Naive B cell (primary cell): Measurements from ENCODE around the gene CADPS. TPM values are rescaled to one million over a fixed set of nuclear protein-coding genes. Genes with fewer than 3 reads are reported as not detected.

Source experiments
- ATAC-seq, 2 donors: fragments of 150-1000 bp; cut with Tn5 transposase; 2 replicates each; pipeline ENCODE4 v1.10.0; 2021; ENCODE audit warnings: low read depth in 2 of 2, mild to moderate bottlenecking in 2 of 2, moderate library complexity in 2 of 2
- DNase-seq: peaks from one replicate; pipeline ENCODE4 v3.0.0; 2022
- H3K27ac Mint-ChIP-seq, 6 donors: one replicate each; pipeline ENCODE4 v1.8.0; 2020 to 2022; ENCODE audit warnings: mild to moderate bottlenecking in 6 of 6, mixed read lengths in 6 of 6, moderate library complexity in 5 of 6, inconsistent platforms in 2 of 6
- H3K27me3 Mint-ChIP-seq, 3 donors: one replicate each; pipeline ENCODE4 v1.8.0; 2021 to 2022; ENCODE audit warnings: mixed read lengths in 3 of 3, mild to moderate bottlenecking in 1 of 3
- H3K36me3 Mint-ChIP-seq, 2 donors: one replicate each; pipeline ENCODE4 v1.8.0; 2020 to 2022; ENCODE audit warnings: mixed read lengths in 2 of 2, inconsistent platforms in 1 of 2, mild to moderate bottlenecking in 1 of 2
- H3K4me1 Mint-ChIP-seq, 3 donors: one replicate each; pipeline ENCODE4 v1.8.0; 2020 to 2022; ENCODE audit warnings: mixed read lengths in 3 of 3, inconsistent platforms in 1 of 3, mild to moderate bottlenecking in 1 of 3, moderate library complexity in 1 of 3
- H3K4me3 Mint-ChIP-seq, 8 donors: one replicate each; pipeline ENCODE4 v1.8.0; 2020 to 2022; ENCODE audit warnings: mild to moderate bottlenecking in 8 of 8, mixed read lengths in 8 of 8, moderate library complexity in 8 of 8, inconsistent platforms in 2 of 8
- H3K9me3 Mint-ChIP-seq, 7 donors: one replicate each; pipeline ENCODE4 v1.8.0; 2020 to 2022; ENCODE audit warnings: mixed read lengths in 7 of 7, mild to moderate bottlenecking in 5 of 7, inconsistent platforms in 2 of 7, moderate library complexity in 1 of 7
- polyA plus RNA-seq, 6 donors: library from polyadenylated mRNA; unstranded; fragments of 300-500 nt; fragmentation: Illumina TruSeq; gene quantifications; one replicate each; pipeline ENCODE4 v1.2.3, GENCODE V29; 2021; ENCODE audit warnings: low read depth in 6 of 6

The CADPS gene
- polyA plus RNA-seq, 6 donors from 2014 or later: not detected

GRCh38 chr3:62542185-62542584 is 333.0 kb downstream of the CADPS start:
- no peaks in the 10 kb centered on the region for H3K4me1 Mint-ChIP-seq
- DNase-seq (no peak), ATAC-seq (no peak)
- peaks cover 0 to 11% (median 0%) of the 10 kb centered on the region in 3 donors for H3K27me3 Mint-ChIP-seq
- H3K9me3 Mint-ChIP-seq: peaks cover 0 to 6% (median 2%) of the 10 kb centered on the region in 7 donors
- H3K4me3 Mint-ChIP-seq: no peak overlapping the region
- no peaks in the 10 kb centered on the region for H3K36me3 Mint-ChIP-seq
- H3K27ac Mint-ChIP-seq: no peak overlapping the region

GRCh38 chr3:62539762-62540161 is 335.5 kb downstream of the CADPS start:
- Mint-ChIP-seq H3K4me1 (no peaks in the 10 kb centered on the region), H3K9me3 (peaks cover 0 to 6% (median 2%) of the 10 kb centered on the region in 7 donors), H3K4me3 (no peak overlapping the region), H3K27me3 (peaks cover 0 to 10% (median 0%) of the 10 kb centered on the region in 3 donors), H3K36me3 (no peaks in the 10 kb centered on the region), H3K27ac (no peak overlapping the region)
- DNase-seq (no peak), ATAC-seq (no peak)

- Mint-ChIP-seq H3K27me3 (peaks cover 0 to 6% (median 0%) of the 10 kb centered on the region in 3 donors), H3K4me3 (no peak overlapping the region), H3K27ac (no peak overlapping the region), H3K36me3 (no peaks in the 10 kb centered on the region), H3K9me3 (peaks cover 0 to 5% (median 0%) of the 10 kb centered on the region in 7 donors), H3K4me1 (no peaks in the 10 kb centered on the region)
- DNase-seq (no peak), ATAC-seq (no peak)
Measured at GRCh38 chr3:62538691-62539356, 336.4 kb downstream of the CADPS start.

- Mint-ChIP-seq H3K27ac (no peak overlapping the region), H3K4me1 (no peaks in the 10 kb centered on the region), H3K36me3 (no peaks in the 10 kb centered on the region), H3K9me3 (peaks cover 0 to 5% (median 3%) of the 10 kb centered on the region in 7 donors), H3K27me3 (no peaks in the 10 kb centered on the region), H3K4me3 (no peak overlapping the region)
- no peak for DNase-seq
- ATAC-seq: no peak
Measured at GRCh38 chr3:62534326-62534725, 340.9 kb downstream of the CADPS start.

GRCh38 chr3:62532796-62533195 is 342.4 kb downstream of the CADPS start:
- Mint-ChIP-seq H3K27ac (no peak overlapping the region), H3K4me1 (no peaks in the 10 kb centered on the region), H3K36me3 (no peaks in the 10 kb centered on the region), H3K27me3 (no peaks in the 10 kb centered on the region), H3K9me3 (peaks cover 0 to 4% (median 0%) of the 10 kb centered on the region in 7 donors), H3K4me3 (no peak overlapping the region)
- DNase-seq: no peak
- no peak for ATAC-seq

- Mint-ChIP-seq H3K4me3 (peak overlapping the region in 1 of 8 donors; percentile 57), H3K36me3 (no peaks in the 10 kb centered on the region), H3K9me3 (peaks cover 0 to 4% (median 0%) of the 10 kb centered on the region in 7 donors), H3K27ac (no peak overlapping the region), H3K4me1 (no peaks in the 10 kb centered on the region), H3K27me3 (no peaks in the 10 kb centered on the region)
- ATAC-seq (no peak), DNase-seq (no peak)
Measured at GRCh38 chr3:62531981-62532380, 343.2 kb downstream of the CADPS start.

GRCh38 chr3:62531493-62531892 is 343.7 kb downstream of the CADPS start:
- Mint-ChIP-seq H3K27me3 (no peaks in the 10 kb centered on the region), H3K4me3 (no peak overlapping the region), H3K27ac (no peak overlapping the region), H3K36me3 (no peaks in the 10 kb centered on the region), H3K4me1 (no peaks in the 10 kb centered on the region), H3K9me3 (peaks cover 0 to 4% (median 0%) of the 10 kb centered on the region in 7 donors)
- no peak for ATAC-seq
- DNase-seq: no peak

- ATAC-seq: no peak
- no peaks in the 10 kb centered on the region for H3K36me3 Mint-ChIP-seq
- no peak overlapping the region for H3K27ac Mint-ChIP-seq
- no peak for DNase-seq
- no peaks in the 10 kb centered on the region for H3K4me1 Mint-ChIP-seq
- peaks cover 0 to 7% (median 5%) of the 10 kb centered on the region in 7 donors for H3K9me3 Mint-ChIP-seq
- H3K4me3 Mint-ChIP-seq: no peak overlapping the region
- no peaks in the 10 kb centered on the region for H3K27me3 Mint-ChIP-seq
Measured at GRCh38 chr3:62529230-62529629, 346.0 kb downstream of the CADPS start.

GRCh38 chr3:62527474-62527873 is 347.7 kb downstream of the CADPS start:
- Mint-ChIP-seq H3K4me3 (no peak overlapping the region), H3K36me3 (no peaks in the 10 kb centered on the region), H3K4me1 (no peaks in the 10 kb centered on the region), H3K9me3 (peaks cover 0 to 6% (median 5%) of the 10 kb centered on the region in 7 donors), H3K27ac (no peak overlapping the region), H3K27me3 (peaks cover 0 to 5% (median 0%) of the 10 kb centered on the region in 3 donors)
- no peak for DNase-seq
- ATAC-seq: no peak

- DNase-seq (no peak), ATAC-seq (no peak)
- no peak overlapping the region for H3K27ac Mint-ChIP-seq
- peaks cover 0 to 6% (median 5%) of the 10 kb centered on the region in 7 donors for H3K9me3 Mint-ChIP-seq
- H3K4me3 Mint-ChIP-seq: no peak overlapping the region
- peaks cover 0 to 9% (median 0%) of the 10 kb centered on the region in 3 donors for H3K27me3 Mint-ChIP-seq
- no peaks in the 10 kb centered on the region for H3K4me1 Mint-ChIP-seq
- H3K36me3 Mint-ChIP-seq: no peaks in the 10 kb centered on the region
Measured at GRCh38 chr3:62525281-62525680, 349.9 kb downstream of the CADPS start.

GRCh38 chr3:62523672-62524071 is 351.5 kb downstream of the CADPS start:
- H3K9me3 Mint-ChIP-seq: peaks cover 0 to 7% (median 4%) of the 10 kb centered on the region in 7 donors
- H3K27me3 Mint-ChIP-seq: peaks cover 0 to 9% (median 0%) of the 10 kb centered on the region in 3 donors

GRCh38 chr3:62521464-62522105 is 353.6 kb downstream of the CADPS start:
- ATAC-seq (no peak), DNase-seq (no peak)
- Mint-ChIP-seq H3K9me3 (peaks cover 0 to 8% (median 5%) of the 10 kb centered on the region in 7 donors), H3K4me3 (no peak overlapping the region), H3K27ac (peak overlapping the region in 1 of 6 donors; percentile 9), H3K36me3 (no peaks in the 10 kb centered on the region), H3K4me1 (no peaks in the 10 kb centered on the region), H3K27me3 (peaks cover 0 to 9% (median 0%) of the 10 kb centered on the region in 3 donors)

More at GRCh38 chr3:62523672-62524071, 351.5 kb downstream of the CADPS start:
- DNase-seq (no peak), ATAC-seq (no peak)
- Mint-ChIP-seq H3K4me1 (no peaks in the 10 kb centered on the region), H3K36me3 (no peaks in the 10 kb centered on the region), H3K4me3 (no peak overlapping the region), H3K27ac (no peak overlapping the region)

- H3K27me3 Mint-ChIP-seq: no peaks in the 10 kb centered on the region
- ATAC-seq: no peak
- no peak for DNase-seq
- no peak overlapping the region for H3K27ac Mint-ChIP-seq
- H3K36me3 Mint-ChIP-seq: no peaks in the 10 kb centered on the region
- H3K4me3 Mint-ChIP-seq: no peak overlapping the region
- H3K4me1 Mint-ChIP-seq: no peaks in the 10 kb centered on the region
- peaks cover 0 to 2% (median 0%) of the 10 kb centered on the region in 7 donors for H3K9me3 Mint-ChIP-seq
Measured at GRCh38 chr3:62503516-62503915, 371.7 kb downstream of the CADPS start.
